Keratinocyte (primary cell): ENCODE data around the gene DPP3. TPM values are rescaled to one million over a fixed set of nuclear protein-coding genes. Genes with fewer than 3 reads are reported as not detected.

Experiments used
- DNase-seq: peaks from one replicate; pipeline ENCODE4 v3.0.0-alpha.2; 2011; ENCODE audit warnings: low read depth, missing footprints, low spot score
- FAIRE-seq: peaks from 2 replicates; lab custom pipeline; 2011; peaks lifted over from hg19 to GRCh38; lab: Jason Lieb, UNC
- H2AFZ ChIP-seq: 2 replicates; pipeline ENCODE4 v1.6.0; 2012; ENCODE audit warnings: low read length, control low read depth, inconsistent platforms; ENCODE audit not compliant: control insufficient read depth
- H3K27ac ChIP-seq: 2 replicates; pipeline ENCODE4 v1.5.1; 2011; ENCODE audit warnings: low read length; ENCODE audit not compliant: control insufficient read depth, insufficient read depth
- H3K27me3 ChIP-seq: 3 replicates; pipeline ENCODE4 v1.6.0; 2011; ENCODE audit warnings: low read length; ENCODE audit not compliant: control insufficient read depth, insufficient read depth; ENCODE audit errors: extremely low read depth
- H3K36me3 ChIP-seq, 2 experiments: 2 replicates in 1 of 2; 3 replicates in 1 of 2; pipeline ENCODE4 v1.5.1; 2011; ENCODE audit warnings: low read length in 2 of 2, mild to moderate bottlenecking in 1 of 2; ENCODE audit not compliant: control insufficient read depth in 2 of 2, insufficient read depth in 2 of 2; ENCODE audit errors: extremely low read depth in 1 of 2
- H3K4me1 ChIP-seq: 3 replicates; pipeline ENCODE4 v1.5.1; 2011; ENCODE audit warnings: low read length; ENCODE audit not compliant: control insufficient read depth, insufficient read depth; ENCODE audit errors: extremely low read depth
- H3K4me2 ChIP-seq: 3 replicates; pipeline ENCODE4 v1.6.0; 2011; ENCODE audit warnings: low read depth, low read length; ENCODE audit not compliant: control insufficient read depth, insufficient read depth; ENCODE audit errors: extremely low read depth
- H3K4me3 ChIP-seq, 3 experiments: fragments of 200-600 bp in 1 of 3; sonication (generic) in 1 of 3; 2 replicates in 2 of 3; 3 replicates in 1 of 3; pipeline ENCODE4 v1.5.1; 2011 to 2016; ENCODE audit warnings: low read length in 3 of 3, mild to moderate bottlenecking in 3 of 3, control low read depth in 2 of 3, inconsistent platforms in 1 of 3, low read depth in 1 of 3, mixed read lengths in 1 of 3, mixed run types in 1 of 3, moderate library complexity in 1 of 3; ENCODE audit not compliant: control insufficient read depth in 2 of 3, insufficient read depth in 2 of 3; ENCODE audit errors: extremely low read depth in 1 of 3
- H3K79me2 ChIP-seq: 2 replicates; pipeline ENCODE4 v1.6.0; 2012; ENCODE audit warnings: low read length; ENCODE audit not compliant: control insufficient read depth, insufficient read depth
- H3K9ac ChIP-seq: 3 replicates; pipeline ENCODE4 v1.6.0; 2011; ENCODE audit warnings: low read length; ENCODE audit not compliant: control insufficient read depth, insufficient read depth; ENCODE audit errors: extremely low read depth
- H3K9me1 ChIP-seq: 3 replicates; pipeline ENCODE4 v1.6.0; 2011; ENCODE audit warnings: low read length; ENCODE audit not compliant: control insufficient read depth, insufficient read depth; ENCODE audit errors: extremely low read depth
- H3K9me3 ChIP-seq: 2 replicates; pipeline ENCODE4 v1.5.1; 2012; ENCODE audit warnings: low read depth, low read length; ENCODE audit not compliant: control insufficient read depth
- H4K20me1 ChIP-seq: 3 replicates; pipeline ENCODE4 v1.6.0; 2011; ENCODE audit warnings: low read length; ENCODE audit not compliant: control insufficient read depth, insufficient read depth; ENCODE audit errors: extremely low read depth
- CTCF ChIP-seq, 3 experiments: IDR thresholded peaks in 1 of 3; conservative IDR thresholded peaks in 1 of 3; optimal IDR thresholded peaks in 1 of 3; 2 replicates in 2 of 3; 3 replicates in 1 of 3; pipeline versions ENCODE3 to v1.5.1; 2011; ENCODE audit warnings: low read length in 3 of 3, mild to moderate bottlenecking in 3 of 3, moderate library complexity in 2 of 3, control low read depth in 1 of 3, inconsistent platforms in 1 of 3; ENCODE audit not compliant: insufficient read depth in 2 of 3; ENCODE audit errors: extremely low read depth in 1 of 3
- EZH2 ChIP-seq: IDR thresholded peaks from one replicate; pipeline ENCODE4 v1.6.1; 2012; ENCODE audit warnings: inconsistent platforms, mild to moderate bottlenecking, low read length, moderate library complexity
- dilution Hi-C: fragments of 300-500 bp; cut with MboI; formaldehyde crosslinking; loops from one replicate; pipeline ENCODE4 v1.7.0; 2020; ENCODE audit warnings: low sequenced_read_pairs; ENCODE audit not compliant: extremely low pct_ligation_motif_present
- polyA plus RNA-seq, 5 experiments: library from polyadenylated mRNA; depleted of rRNA in 3 of 5; stranded (reverse) in 3 of 5; stranded (forward) in 1 of 5; unstranded in 1 of 5; fragments of >200 nt; gene quantifications; 1 replicate in 1 of 5; 2 replicates in 3 of 5; 3 replicates in 1 of 5; pipeline versions ENCODE4 v1.2.1 to v1.2.3, GENCODE V29; 2011 to 2012; ENCODE audit warnings: missing spikeins in 2 of 5, low read depth in 1 of 5, low replicate concordance in 1 of 5

The DPP3 gene
- polyA plus RNA-seq, 1 donor (not counting 4 experiments of a cell fraction or from before 2014, with no cell fraction given): 57.9 TPM

- dilution Hi-C loops: no loop called here
These were observed 10.8 kb upstream of the DPP3 start for GRCh38 chr11:66469441-66469840.

GRCh38 chr11:66470015-66470414 is 10.2 kb upstream of the DPP3 start:
- H3K9ac ChIP-seq: no peak overlapping the region
- FAIRE-seq: no peak
- dilution Hi-C loops: no loop called here

More at GRCh38 chr11:66469441-66469840, 10.8 kb upstream of the DPP3 start:
- no peak overlapping the region for H3K4me2 ChIP-seq
- no peak overlapping the region for H3K4me3 ChIP-seq
- no peaks in the 10 kb centered on the region for H3K79me2 ChIP-seq
- H3K27me3 ChIP-seq: no peaks in the 10 kb centered on the region
- FAIRE-seq: no peak
- H3K4me1 ChIP-seq: peaks cover 14% of the 10 kb centered on the region
- H3K27ac ChIP-seq: no peak overlapping the region
- H3K9me3 ChIP-seq: no peaks in the 10 kb centered on the region
- no peak for TF ChIP-seq EZH2
- TF ChIP-seq CTCF (optimal IDR thresholded peaks at IDR 0.05 in 1 of 3, IDR thresholded peaks at IDR 0.05 in 1 of 3, conservative IDR thresholded peaks at IDR 0.05 in 1 of 3; ENCODE audit: extremely low read depth in 1 of 3, insufficient read depth in 2 of 3, low read length in 3 of 3): no peak
- H3K9ac ChIP-seq: no peak overlapping the region
- peaks cover 4 to 13% of the 10 kb centered on the region in 2 experiments for H3K36me3 ChIP-seq
- H4K20me1 ChIP-seq: no peaks in the 10 kb centered on the region
- H3K9me1 ChIP-seq: no peaks in the 10 kb centered on the region
- no peak overlapping the region for H2AFZ ChIP-seq
- no peak for DNase-seq

More at GRCh38 chr11:66470015-66470414, 10.2 kb upstream of the DPP3 start:
- Histone ChIP-seq H3K4me3 (no peak overlapping the region), H3K27me3 (no peaks in the 10 kb centered on the region), H3K4me1 (peaks cover 14% of the 10 kb centered on the region), H4K20me1 (no peaks in the 10 kb centered on the region), H3K27ac (no peak overlapping the region), H3K9me1 (no peaks in the 10 kb centered on the region), H3K9me3 (no peaks in the 10 kb centered on the region), H3K79me2 (no peaks in the 10 kb centered on the region), H3K36me3 (peaks cover 5 to 13% of the 10 kb centered on the region in 2 experiments), H3K4me2 (no peak overlapping the region), H2AFZ (no peak overlapping the region)
- DNase-seq: no peak
- no peak for TF ChIP-seq CTCF (optimal IDR thresholded peaks at IDR 0.05 in 1 of 3, IDR thresholded peaks at IDR 0.05 in 1 of 3, conservative IDR thresholded peaks at IDR 0.05 in 1 of 3; ENCODE audit: extremely low read depth in 1 of 3, insufficient read depth in 2 of 3, low read length in 3 of 3)
- no peak for TF ChIP-seq EZH2
